H1 (cell line): ENCODE results near the gene LPP. TPM values are rescaled to one million over a fixed set of nuclear protein-coding genes. Genes with fewer than 3 reads are reported as not detected.

Source experiments
- CTCF ChIA-PET: fragments of 300-600 bp; sonication (Branson Sonifier 250); formaldehyde crosslinking; loops from one replicate; lab custom pipeline; 2021; ENCODE audit not compliant: partially characterized antibody; lab: Charles Lee
- POLR2A ChIA-PET: fragments of 300-600 bp; sonication (Branson Sonifier 250); formaldehyde crosslinking; loops from one replicate; lab custom pipeline; 2021; ENCODE audit warnings: inconsistent platforms; ENCODE audit not compliant: partially characterized antibody; lab: Charles Lee
- DNase-seq, 2 experiments: peaks; one replicate each; pipeline versions ENCODE4 v3.0.0 to v3.0.0-alpha.2; 2010 to 2022; ENCODE audit warnings: low spot score in 2 of 2, low read depth in 1 of 2, mixed read lengths in 1 of 2
- FAIRE-seq: peaks from 2 replicates; lab custom pipeline; 2011; peaks lifted over from hg19 to GRCh38; lab: Jason Lieb, UNC
- H2AFZ ChIP-seq: 2 replicates; pipeline ENCODE4 v1.8.1; 2012; ENCODE audit warnings: low read length, inconsistent platforms
- H2AK5ac ChIP-seq: 2 replicates; pipeline ENCODE4 v1.6.1; 2013; ENCODE audit warnings: low read depth, low read length
- H2BK120ac ChIP-seq: replicated peaks from 2 replicates; pipeline ENCODE3; 2013; ENCODE audit warnings: low read depth, low read length, inconsistent platforms
- H2BK12ac ChIP-seq: 2 replicates; pipeline ENCODE4 v1.6.1; 2013; ENCODE audit warnings: low read depth, low read length
- H2BK15ac ChIP-seq: 2 replicates; pipeline ENCODE4 v1.6.1; 2013; ENCODE audit warnings: low read length
- H2BK20ac ChIP-seq: 2 replicates; pipeline ENCODE4 v1.6.1; 2013; ENCODE audit warnings: low read length
- H2BK5ac ChIP-seq: 2 replicates; pipeline ENCODE4 v1.6.1; 2013; ENCODE audit warnings: low read depth, low read length
- H3K14ac ChIP-seq: 2 replicates; pipeline ENCODE4 v1.6.1; 2013; ENCODE audit warnings: inconsistent platforms; ENCODE audit not compliant: insufficient read length
- H3K18ac ChIP-seq: 2 replicates; pipeline ENCODE4 v1.6.1; 2013; ENCODE audit warnings: low read length; ENCODE audit errors: extremely low read depth
- H3K23ac ChIP-seq: 2 replicates; pipeline ENCODE4 v1.6.1; 2013; ENCODE audit warnings: inconsistent platforms; ENCODE audit not compliant: insufficient read length
- H3K23me2 ChIP-seq: 2 replicates; pipeline ENCODE4 v1.6.1; 2013; ENCODE audit warnings: low read depth, low read length
- H3K27ac ChIP-seq: 2 replicates; pipeline ENCODE4 v1.6.1; 2011; ENCODE audit warnings: low read depth, low read length, inconsistent platforms
- H3K27me3 ChIP-seq, 4 experiments: replicated peaks in 1 of 4; 1 replicate in 1 of 4; 2 replicates in 3 of 4; pipeline versions ENCODE4 v1.6.1 to v1.8.1; 2011 to 2013; ENCODE audit warnings: low read length in 3 of 4, mild to moderate bottlenecking in 3 of 4, inconsistent platforms in 2 of 4, mixed read lengths in 2 of 4, moderate library complexity in 1 of 4; ENCODE audit not compliant: control insufficient read depth in 3 of 4, insufficient read depth in 3 of 4; ENCODE audit errors: extremely low read depth in 1 of 4
- H3K36me3 ChIP-seq, 4 experiments: 2 replicates each; pipeline versions ENCODE4 v1.6.1 to v1.8.1; 2011 to 2013; ENCODE audit warnings: mild to moderate bottlenecking in 4 of 4, low read length in 3 of 4, moderate library complexity in 2 of 4, control low read depth in 1 of 4, inconsistent platforms in 1 of 4; ENCODE audit not compliant: insufficient read depth in 4 of 4, control insufficient read depth in 2 of 4
- H3K4ac ChIP-seq: replicated peaks from 2 replicates; pipeline ENCODE3; 2013; ENCODE audit warnings: low read length, low read depth, mixed read lengths, inconsistent platforms; ENCODE audit not compliant: insufficient read length
- H3K4me1 ChIP-seq, 4 experiments: replicated peaks in 1 of 4; 1 replicate in 1 of 4; 2 replicates in 3 of 4; pipeline versions ENCODE4 v1.6.1 to v1.8.1; 2011 to 2013; ENCODE audit warnings: low read length in 3 of 4, inconsistent platforms in 2 of 4, mixed read lengths in 1 of 4; ENCODE audit not compliant: insufficient read depth in 4 of 4, control insufficient read depth in 3 of 4
- H3K4me2 ChIP-seq, 2 experiments: 2 replicates each; pipeline versions ENCODE4 v1.6.1 to v1.8.1; 2011 to 2013; ENCODE audit warnings: low read depth in 2 of 2, low read length in 2 of 2, control low read depth in 1 of 2, inconsistent platforms in 1 of 2, mild to moderate bottlenecking in 1 of 2; ENCODE audit not compliant: insufficient read depth in 1 of 2
- H3K4me3 ChIP-seq, 4 experiments: fragments of 200-600, 300-600 bp in 1 of 4; sonication (generic), shearing (Covaris generic), sonication (Bioruptor Twin) in 1 of 4; 2 replicates each; pipeline versions ENCODE4 v1.5.1 to v1.8.1; 2011 to 2016; ENCODE audit warnings: low read length in 4 of 4, low read depth in 3 of 4, control low read depth in 2 of 4, inconsistent platforms in 2 of 4, mild to moderate bottlenecking in 2 of 4, mixed read lengths in 1 of 4, moderate library complexity in 1 of 4; ENCODE audit not compliant: insufficient read depth in 2 of 4; ENCODE audit errors: extremely low read depth in 1 of 4
- H3K56ac ChIP-seq: replicated peaks from 2 replicates; pipeline ENCODE3; 2013; ENCODE audit warnings: low read depth, mild to moderate bottlenecking, mixed read lengths, low read length, inconsistent platforms; ENCODE audit not compliant: insufficient read length
- H3K79me1 ChIP-seq: 2 replicates; pipeline ENCODE4 v1.6.1; 2013; ENCODE audit warnings: low read depth, low read length, control low read depth
- H3K79me2 ChIP-seq, 2 experiments: 2 replicates each; pipeline versions ENCODE4 v1.6.1 to v1.8.1; 2012 to 2013; ENCODE audit warnings: low read length in 2 of 2, mild to moderate bottlenecking in 2 of 2, inconsistent platforms in 1 of 2; ENCODE audit not compliant: insufficient read depth in 2 of 2, control insufficient read depth in 1 of 2
- H3K9ac ChIP-seq, 4 experiments: replicated peaks in 1 of 4; 1 replicate in 1 of 4; 2 replicates in 3 of 4; pipeline versions ENCODE4 v1.6.1 to v1.8.1; 2011 to 2013; ENCODE audit warnings: low read depth in 3 of 4, low read length in 3 of 4, control low read depth in 2 of 4, mild to moderate bottlenecking in 2 of 4, moderate library complexity in 2 of 4, inconsistent platforms in 1 of 4; ENCODE audit errors: extremely low read depth in 1 of 4
- H3K9me3 ChIP-seq, 2 experiments: 2 replicates each; pipeline versions ENCODE4 v1.6.1 to v1.8.1; 2012 to 2013; ENCODE audit warnings: mild to moderate bottlenecking in 2 of 2, moderate library complexity in 2 of 2, control low read depth in 1 of 2, inconsistent platforms in 1 of 2, low read depth in 1 of 2, low read length in 1 of 2, mixed read lengths in 1 of 2; ENCODE audit not compliant: insufficient read depth in 2 of 2
- H4K20me1 ChIP-seq, 2 experiments: replicated peaks in 1 of 2; 2 replicates each; pipeline versions ENCODE3 to v1.8.1; 2011 to 2013; ENCODE audit warnings: inconsistent platforms in 2 of 2, low read length in 2 of 2, mild to moderate bottlenecking in 1 of 2; ENCODE audit not compliant: insufficient read depth in 2 of 2, control insufficient read depth in 1 of 2
- H4K5ac ChIP-seq: 2 replicates; pipeline ENCODE4 v1.6.1; 2013; ENCODE audit warnings: low read length, low read depth, mixed read lengths, inconsistent platforms; ENCODE audit not compliant: insufficient read length
- H4K8ac ChIP-seq: 2 replicates; pipeline ENCODE4 v1.8.0; 2013; ENCODE audit warnings: mild to moderate bottlenecking, moderate library complexity, low read length, inconsistent platforms; ENCODE audit not compliant: insufficient read depth; ENCODE audit errors: extremely low read depth
- H4K91ac ChIP-seq: replicated peaks from 2 replicates; pipeline ENCODE3; 2013; ENCODE audit warnings: low read length, mixed read lengths, inconsistent platforms; ENCODE audit not compliant: insufficient read length
- CEBPB ChIP-seq: IDR thresholded peaks from 2 replicates; pipeline ENCODE4 v1.6.1; 2012; ENCODE audit warnings: low read depth, low read length
- GABPA ChIP-seq: IDR thresholded peaks from 2 replicates; pipeline ENCODE4 v1.6.1; 2011; ENCODE audit warnings: mild to moderate bottlenecking, low read length, moderate library complexity, borderline replicate concordance; ENCODE audit not compliant: insufficient read depth
- POLR2AphosphoS5 ChIP-seq: IDR thresholded peaks from 2 replicates; pipeline ENCODE4 v1.6.1; 2011; ENCODE audit warnings: low read depth, low read length
- SIN3A ChIP-seq, 2 experiments: IDR thresholded peaks in 1 of 2; conservative IDR thresholded peaks in 1 of 2; 2 replicates each; pipeline ENCODE4 v1.6.1; 2011 to 2012; ENCODE audit warnings: low read length in 2 of 2, improper control_type of control experiment in 1 of 2, low read depth in 1 of 2, mild to moderate bottlenecking in 1 of 2
- SIX5 ChIP-seq: IDR thresholded peaks from 2 replicates; pipeline ENCODE4 v1.6.1; 2011; ENCODE audit warnings: mild to moderate bottlenecking, low read depth, low read length
- WGBS, 2 experiments: shearing (Covaris generic) in 1 of 2; methylation state at CpG; one replicate each; pipeline versions ENCODE4 v1.1.6 to v1.1.7; 2013 to 2015; ENCODE audit warnings: low lambda C conversion rate in 2 of 2, mixed read lengths in 2 of 2, inconsistent platforms in 1 of 2, low coverage in 1 of 2, missing lambda C conversion rate in 1 of 2; ENCODE audit not compliant: insufficient replicate concordance in 2 of 2, insufficient coverage in 1 of 2, insufficient read length in 1 of 2; ENCODE audit errors: extremely low coverage in 1 of 2, missing lambda C conversion rate in 1 of 2; 5-methylcytosine and 5-hydroxymethylcytosine counted together
- polyA plus RNA-seq, 7 experiments: library from polyadenylated mRNA; depleted of rRNA in 3 of 7; stranded (reverse) in 5 of 7; unstranded in 2 of 7; fragments of >200 nt in 5 of 7; fragments of 200-250 nt in 2 of 7; gene quantifications; 1 replicate in 5 of 7; 2 replicates in 1 of 7; 4 replicates in 1 of 7; pipeline versions ENCODE4 v1.2.1 to v1.2.3, GENCODE V29; 2011 to 2013; ENCODE audit warnings: missing spikeins in 2 of 7, mixed read lengths in 2 of 7
- total RNA-seq: library from RNA; stranded (reverse); fragmentation: NEBNext Ultra II Directional; extraction: Animal tissue kit (Norgen Biotek cat#: 25700); gene quantifications from 2 replicates; pipeline ENCODE4 v1.2.1, GENCODE V29; 2021

LPP gene
- total and polyA plus RNA-seq, 2 of the 8 experiments (the other 6 are each of a cell fraction or from before 2014, with no cell fraction given): 10.0 to 53.3 TPM

DNA sequence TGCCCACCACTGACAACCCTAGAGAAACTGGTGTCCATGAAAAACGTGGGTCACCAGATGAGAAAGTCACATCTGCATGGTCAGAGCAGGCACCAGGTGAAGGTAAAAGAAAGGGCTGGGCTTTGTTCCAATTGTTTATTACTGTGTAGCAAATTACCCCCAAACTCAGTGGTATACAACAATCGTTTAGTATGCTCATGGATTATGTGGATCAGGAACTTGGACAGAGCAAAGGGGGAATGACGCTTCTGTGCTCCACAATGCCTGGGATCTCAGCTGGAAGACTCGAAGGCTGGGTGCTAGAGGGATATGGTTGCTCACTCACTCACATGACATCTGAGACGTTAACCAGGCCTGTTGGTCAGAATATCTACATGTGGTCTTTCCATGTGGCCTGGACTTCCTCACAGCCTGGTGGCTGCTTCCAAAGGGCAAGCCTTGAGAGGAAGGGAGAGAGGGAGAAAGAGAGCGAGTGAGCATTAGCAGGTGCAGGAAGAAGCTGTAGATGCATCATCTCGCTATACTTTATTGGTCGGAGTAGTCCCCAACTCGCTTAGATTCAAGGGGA, 44.9 kb downstream of the LPP start:
- H3K4me1 ChIP-seq: peaks cover 0 to 6% (median 4%) of the 10 kb centered on the region in 4 experiments; a peak in 3 of 7 replicates
- no peak overlapping the region for H2BK15ac ChIP-seq
- H3K4me3 ChIP-seq: no peak overlapping the region
- no peak overlapping the region for H3K14ac ChIP-seq
- peaks cover 0 to 4% of the 10 kb centered on the region in 2 experiments for H4K20me1 ChIP-seq
- no peak overlapping the region for H3K4me2 ChIP-seq
- ChIA-PET POLR2A (no interaction called here), CTCF (interaction anchor here (0.5 to 7.0 kb wide), 4 partner anchors 7 to 458 kb away, joined by 3 to 50 read pairs (median 4); no protein-coding TSS in a partner anchor)
- no peak overlapping the region for H4K91ac ChIP-seq
- no peak overlapping the region for H2BK12ac ChIP-seq
- no peaks in the 10 kb centered on the region for H3K23me2 ChIP-seq
- DNase-seq (no peak), FAIRE-seq (no peak)
- H3K9ac ChIP-seq: no peak overlapping the region
- 86% methylated on average over 9 of the region's 9 CpGs; no CpG with 5 or more reads in 1 of the 2 experiments for WGBS, 2 experiments
- TF ChIP-seq POLR2AphosphoS5 (no peak), SIN3A (conservative IDR thresholded peaks at IDR 0.05 in 1 of 2, IDR thresholded peaks at IDR 0.05 in 1 of 2; ENCODE audit: low read depth in 1 of 2, low read length in 2 of 2) (no peak), SIX5 (no peak), CEBPB (no peak), GABPA (no peak)
- H3K27me3 ChIP-seq: no peaks in the 10 kb centered on the region
- H3K36me3 ChIP-seq: no peaks in the 10 kb centered on the region
- peaks cover 0 to 17% of the 10 kb centered on the region in 2 experiments; a peak in 2 of 4 replicates for H3K79me2 ChIP-seq
- H3K23ac ChIP-seq: no peak overlapping the region
- peaks cover 3% of the 10 kb centered on the region; the same call in 1 of the 2 replicates for H3K79me1 ChIP-seq
- no peak overlapping the region for H3K4ac ChIP-seq
- H2AK5ac ChIP-seq: no peak overlapping the region
- H2BK5ac ChIP-seq: no peak overlapping the region
- no peaks in the 10 kb centered on the region for H3K9me3 ChIP-seq
- H2BK20ac ChIP-seq: no peak overlapping the region
- H3K27ac ChIP-seq: no peak overlapping the region
- no peak overlapping the region for H4K8ac ChIP-seq
- no peak overlapping the region for H2AFZ ChIP-seq
- H4K5ac ChIP-seq: no peak overlapping the region
- no peak overlapping the region for H3K56ac ChIP-seq
- H2BK120ac ChIP-seq: no peak overlapping the region
- H3K18ac ChIP-seq: no peak overlapping the region
